T-helper 1 cell treated with Interleukin-12 subunit alpha and Interleukin-12 subunit beta and Interleukin-4 antibody, amounts not matched to agents 30 μg/mL and 1 μg/mL, for 36 hours (primary cell): ENCODE data around the gene FEM1C.
A peak's percentile ranks its signal among the peaks of the same experiment; 100 is the strongest.

Experiments used
- H3K27ac Mint-ChIP-seq: one replicate; pipeline ENCODE4 v1.8.0; 2021; ENCODE audit warnings: mild to moderate bottlenecking, mixed read lengths
- H3K27me3 Mint-ChIP-seq: one replicate; pipeline ENCODE4 v1.8.0; 2021; ENCODE audit warnings: low read depth, mixed read lengths
- H3K36me3 Mint-ChIP-seq: one replicate; pipeline ENCODE4 v1.8.0; 2021; ENCODE audit warnings: low read depth, mixed read lengths
- H3K4me1 Mint-ChIP-seq: one replicate; pipeline ENCODE4 v1.8.0; 2021; ENCODE audit warnings: low read depth, mixed read lengths
- H3K4me3 Mint-ChIP-seq: one replicate; pipeline ENCODE4 v1.8.0; 2021; ENCODE audit warnings: mild to moderate bottlenecking, moderate library complexity, mixed read lengths
- H3K9me3 Mint-ChIP-seq: one replicate; pipeline ENCODE4 v1.8.0; 2021; ENCODE audit warnings: mixed read lengths

The FEM1C gene

GRCh38 chr5:115544436-115545350 is at the start of gene FEM1C:
FEM1C (minus strand) TSS chr5:115544775; CDS start chr5:115543493, 1,282 bp downstream.
- peak within 1 kb of the TSS; percentile 100 for H3K27ac Mint-ChIP-seq
- H3K4me3 Mint-ChIP-seq, result peak within 1 kb of the TSS; percentile 99
- H3K4me1 Mint-ChIP-seq, result peaks cover 39% of the 10 kb centered on the region
- peaks cover 39% of the 10 kb centered on the region for H3K36me3 Mint-ChIP-seq
- H3K9me3 Mint-ChIP-seq, result peaks cover 7% of the 10 kb centered on the region
- H3K27me3 Mint-ChIP-seq, result peaks cover 3% of the 10 kb centered on the region

GRCh38 chr5:115589043-115589442 is 44.5 kb upstream of the FEM1C start:
- H3K9me3 Mint-ChIP-seq, result no peaks in the 10 kb centered on the region
- H3K27me3 Mint-ChIP-seq, result peaks cover 3% of the 10 kb centered on the region
- H3K4me3 Mint-ChIP-seq, result no peak overlapping the region
- peaks cover 2% of the 10 kb centered on the region for H3K36me3 Mint-ChIP-seq
- no peak overlapping the region for H3K27ac Mint-ChIP-seq
- H3K4me1 Mint-ChIP-seq, result peaks cover 2% of the 10 kb centered on the region

DNA sequence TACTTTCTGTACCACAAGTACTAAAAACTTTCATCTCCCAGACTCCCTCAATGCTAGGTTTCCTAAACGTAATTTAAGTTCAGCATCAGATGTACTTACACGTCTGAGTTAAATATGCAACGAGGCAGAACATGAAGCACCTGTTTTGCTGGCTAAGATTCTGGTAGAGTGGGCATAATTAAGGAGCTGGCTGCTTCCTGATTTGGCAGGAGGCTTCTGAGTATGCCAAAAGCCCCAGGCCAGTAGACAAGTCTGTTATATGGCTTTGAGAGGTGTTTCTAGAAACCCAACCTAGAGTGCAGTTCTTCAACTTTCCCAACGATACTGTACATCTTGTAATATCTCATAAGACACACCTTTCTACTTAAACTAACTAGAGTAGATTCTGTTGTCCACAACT is 44.1 kb upstream of the FEM1C start:
- H3K36me3 Mint-ChIP-seq, result peaks cover 2% of the 10 kb centered on the region
- H3K9me3 Mint-ChIP-seq, result no peaks in the 10 kb centered on the region
- H3K27ac Mint-ChIP-seq, result no peak overlapping the region
- peaks cover 3% of the 10 kb centered on the region for H3K27me3 Mint-ChIP-seq
- H3K4me1 Mint-ChIP-seq, result peaks cover 2% of the 10 kb centered on the region
- no peak overlapping the region for H3K4me3 Mint-ChIP-seq

- no peak overlapping the region for H3K27ac Mint-ChIP-seq
- H3K4me1 Mint-ChIP-seq, result peaks cover 2% of the 10 kb centered on the region
- H3K4me3 Mint-ChIP-seq, result no peak overlapping the region
- H3K9me3 Mint-ChIP-seq, result no peaks in the 10 kb centered on the region
- H3K27me3 Mint-ChIP-seq, result peaks cover 2% of the 10 kb centered on the region
- H3K36me3 Mint-ChIP-seq, result peaks cover 3% of the 10 kb centered on the region
Measured at GRCh38 chr5:115586525-115587146, 42.1 kb upstream of the FEM1C start.

DNA sequence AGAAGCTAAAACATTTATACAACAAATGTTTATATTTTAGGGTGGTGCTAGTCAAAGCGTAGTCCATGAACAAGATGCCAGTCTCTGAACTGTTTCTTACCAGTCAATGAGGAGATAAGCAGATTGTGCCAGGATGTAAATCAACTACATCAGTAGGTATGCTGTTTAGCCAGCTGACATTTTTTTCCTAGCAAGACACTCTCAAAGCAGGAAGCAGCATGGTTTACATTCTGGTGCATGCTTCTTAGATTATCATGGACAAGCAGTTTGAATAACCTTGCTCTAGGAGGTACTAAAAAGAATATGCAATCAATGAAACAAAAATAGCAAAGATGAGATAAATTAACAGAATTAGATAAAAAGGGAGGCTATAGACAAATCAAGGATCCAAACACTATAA is 40.7 kb upstream of the FEM1C start:
- H3K36me3 Mint-ChIP-seq, result peaks cover 5% of the 10 kb centered on the region
- H3K4me3 Mint-ChIP-seq, result no peak overlapping the region
- H3K27me3 Mint-ChIP-seq, result no peaks in the 10 kb centered on the region
- H3K4me1 Mint-ChIP-seq, result no peaks in the 10 kb centered on the region
- H3K9me3 Mint-ChIP-seq, result no peaks in the 10 kb centered on the region
- no peak overlapping the region for H3K27ac Mint-ChIP-seq

DNA sequence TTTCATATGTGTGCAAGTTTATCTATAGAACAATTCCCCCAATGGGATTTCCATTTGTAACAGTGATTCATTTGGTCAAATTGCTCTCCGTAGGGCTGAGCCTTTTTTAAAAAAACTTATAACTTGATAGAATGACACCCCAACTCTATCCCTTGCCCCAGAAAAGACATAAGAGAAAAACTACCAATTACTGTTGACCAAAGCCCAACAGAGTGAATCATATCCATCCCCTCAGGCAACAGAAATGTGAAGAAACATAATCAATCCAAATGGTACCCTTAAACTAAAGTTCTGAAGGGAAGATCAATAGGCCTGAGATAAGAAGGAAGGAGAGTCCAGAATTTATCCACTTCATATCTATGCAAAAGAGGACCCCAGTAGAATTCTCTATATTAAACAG is 39.9 kb upstream of the FEM1C start:
- Mint-ChIP-seq H3K4me3 (no peak overlapping the region), H3K4me1 (no peaks in the 10 kb centered on the region), H3K36me3 (peaks cover 5% of the 10 kb centered on the region), H3K27me3 (no peaks in the 10 kb centered on the region), H3K9me3 (no peaks in the 10 kb centered on the region), H3K27ac (no peak overlapping the region)

DNA sequence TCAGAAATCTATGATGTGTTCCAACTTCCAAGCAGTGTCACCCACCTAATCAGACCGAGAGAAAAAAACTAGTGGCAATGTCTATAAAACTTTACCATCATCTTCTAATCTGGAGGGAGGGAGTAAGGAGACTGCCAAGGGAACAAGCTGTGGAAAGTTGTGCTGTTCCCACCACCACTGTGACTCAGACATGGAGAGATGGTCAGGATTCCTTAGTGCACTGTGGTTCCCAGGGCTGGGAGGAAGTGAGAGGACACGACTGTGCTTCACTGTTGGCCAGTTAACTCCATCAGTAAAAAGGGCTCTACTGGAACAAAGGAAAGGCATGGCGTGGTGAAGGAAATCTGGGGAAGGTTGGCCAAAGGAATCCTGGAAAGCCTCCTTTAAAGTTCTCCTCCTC is 38.9 kb upstream of the FEM1C start:
- Mint-ChIP-seq H3K9me3 (no peaks in the 10 kb centered on the region), H3K27ac (no peak overlapping the region), H3K4me3 (no peak overlapping the region), H3K4me1 (no peaks in the 10 kb centered on the region), H3K27me3 (no peaks in the 10 kb centered on the region), H3K36me3 (peaks cover 5% of the 10 kb centered on the region)

- peaks cover 5% of the 10 kb centered on the region for H3K36me3 Mint-ChIP-seq
- no peaks in the 10 kb centered on the region for H3K9me3 Mint-ChIP-seq
- H3K27me3 Mint-ChIP-seq, result no peaks in the 10 kb centered on the region
- H3K4me1 Mint-ChIP-seq, result no peaks in the 10 kb centered on the region
- no peak overlapping the region for H3K4me3 Mint-ChIP-seq
- H3K27ac Mint-ChIP-seq, result no peak overlapping the region
Measured at GRCh38 chr5:115580941-115581340, 36.4 kb upstream of the FEM1C start.

- H3K4me3 Mint-ChIP-seq, result no peak overlapping the region
- no peaks in the 10 kb centered on the region for H3K9me3 Mint-ChIP-seq
- no peaks in the 10 kb centered on the region for H3K4me1 Mint-ChIP-seq
- no peak overlapping the region for H3K27ac Mint-ChIP-seq
- peaks cover 5% of the 10 kb centered on the region for H3K36me3 Mint-ChIP-seq
- H3K27me3 Mint-ChIP-seq, result no peaks in the 10 kb centered on the region
Measured at GRCh38 chr5:115579747-115580173, 35.2 kb upstream of the FEM1C start.

GRCh38 chr5:115579216-115579615 is 34.6 kb upstream of the FEM1C start:
- Mint-ChIP-seq H3K27me3 (no peaks in the 10 kb centered on the region), H3K36me3 (peaks cover 5% of the 10 kb centered on the region), H3K27ac (no peak overlapping the region), H3K9me3 (no peaks in the 10 kb centered on the region), H3K4me3 (no peak overlapping the region), H3K4me1 (no peaks in the 10 kb centered on the region)

DNA sequence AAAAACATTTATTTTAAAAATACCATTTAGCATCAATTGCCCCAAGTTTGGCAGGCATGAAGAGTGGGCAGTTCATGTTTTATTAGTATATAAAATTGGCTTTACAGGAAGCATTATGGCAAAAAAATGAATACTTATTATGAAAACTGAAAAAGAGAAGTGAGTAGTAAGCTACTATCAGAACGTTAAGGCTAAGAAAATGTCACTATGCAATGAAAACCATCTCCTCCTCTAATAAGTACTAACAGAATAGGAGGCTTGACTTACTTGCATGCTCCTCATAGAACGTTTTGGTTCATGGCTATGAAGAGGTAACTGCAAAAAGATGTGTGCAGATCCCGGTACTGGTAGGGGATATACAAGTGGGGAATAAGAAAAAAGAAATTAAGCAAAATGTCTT is 34.1 kb upstream of the FEM1C start:
- Mint-ChIP-seq H3K36me3 (peaks cover 5% of the 10 kb centered on the region), H3K27me3 (peaks cover 2% of the 10 kb centered on the region), H3K27ac (no peak overlapping the region), H3K4me3 (no peak overlapping the region), H3K4me1 (no peaks in the 10 kb centered on the region), H3K9me3 (no peaks in the 10 kb centered on the region)

DNA sequence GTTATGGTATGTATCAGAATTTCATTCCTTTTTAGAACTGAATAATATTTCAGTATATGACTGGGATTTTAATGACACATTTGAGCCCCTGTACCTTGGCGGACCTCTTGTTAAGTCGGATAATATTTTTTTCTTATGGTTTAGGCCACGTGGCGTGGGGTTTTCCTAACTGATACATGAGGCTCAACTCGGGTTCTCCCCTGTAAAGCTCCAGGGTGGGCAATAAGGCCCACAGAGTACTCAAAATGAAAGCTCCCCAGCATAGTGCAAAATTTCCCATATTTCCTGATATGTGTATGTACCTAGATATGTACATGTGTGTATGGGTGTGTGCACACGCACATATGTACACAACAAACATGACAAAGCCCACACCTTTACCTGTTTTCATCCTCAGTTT is 33.2 kb upstream of the FEM1C start:
- no peak overlapping the region for H3K4me3 Mint-ChIP-seq
- no peaks in the 10 kb centered on the region for H3K9me3 Mint-ChIP-seq
- no peaks in the 10 kb centered on the region for H3K4me1 Mint-ChIP-seq
- H3K27me3 Mint-ChIP-seq, result peaks cover 3% of the 10 kb centered on the region
- no peak overlapping the region for H3K27ac Mint-ChIP-seq
- peaks cover 3% of the 10 kb centered on the region for H3K36me3 Mint-ChIP-seq

DNA sequence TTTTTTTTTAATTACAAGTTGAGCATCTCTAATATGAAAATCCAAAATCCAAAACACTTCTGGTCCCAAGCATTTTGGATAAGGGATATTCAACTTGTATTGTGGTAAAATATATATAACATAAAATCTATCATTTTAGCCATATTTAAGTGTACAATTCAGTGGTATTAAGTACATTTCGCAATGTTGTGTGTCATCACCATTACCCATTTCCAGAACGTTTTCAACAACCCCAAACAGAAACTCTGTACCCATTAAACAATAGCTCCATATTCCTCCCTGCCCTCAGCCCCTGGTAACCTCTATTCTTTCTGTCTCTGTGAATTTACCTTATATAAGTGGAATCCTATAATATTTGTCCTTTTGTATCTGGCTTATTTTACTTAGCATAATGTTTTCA is 32.8 kb upstream of the FEM1C start:
- no peaks in the 10 kb centered on the region for H3K9me3 Mint-ChIP-seq
- peaks cover 3% of the 10 kb centered on the region for H3K36me3 Mint-ChIP-seq
- H3K4me3 Mint-ChIP-seq, result no peak overlapping the region
- no peak overlapping the region for H3K27ac Mint-ChIP-seq
- no peaks in the 10 kb centered on the region for H3K4me1 Mint-ChIP-seq
- H3K27me3 Mint-ChIP-seq, result peaks cover 8% of the 10 kb centered on the region

DNA sequence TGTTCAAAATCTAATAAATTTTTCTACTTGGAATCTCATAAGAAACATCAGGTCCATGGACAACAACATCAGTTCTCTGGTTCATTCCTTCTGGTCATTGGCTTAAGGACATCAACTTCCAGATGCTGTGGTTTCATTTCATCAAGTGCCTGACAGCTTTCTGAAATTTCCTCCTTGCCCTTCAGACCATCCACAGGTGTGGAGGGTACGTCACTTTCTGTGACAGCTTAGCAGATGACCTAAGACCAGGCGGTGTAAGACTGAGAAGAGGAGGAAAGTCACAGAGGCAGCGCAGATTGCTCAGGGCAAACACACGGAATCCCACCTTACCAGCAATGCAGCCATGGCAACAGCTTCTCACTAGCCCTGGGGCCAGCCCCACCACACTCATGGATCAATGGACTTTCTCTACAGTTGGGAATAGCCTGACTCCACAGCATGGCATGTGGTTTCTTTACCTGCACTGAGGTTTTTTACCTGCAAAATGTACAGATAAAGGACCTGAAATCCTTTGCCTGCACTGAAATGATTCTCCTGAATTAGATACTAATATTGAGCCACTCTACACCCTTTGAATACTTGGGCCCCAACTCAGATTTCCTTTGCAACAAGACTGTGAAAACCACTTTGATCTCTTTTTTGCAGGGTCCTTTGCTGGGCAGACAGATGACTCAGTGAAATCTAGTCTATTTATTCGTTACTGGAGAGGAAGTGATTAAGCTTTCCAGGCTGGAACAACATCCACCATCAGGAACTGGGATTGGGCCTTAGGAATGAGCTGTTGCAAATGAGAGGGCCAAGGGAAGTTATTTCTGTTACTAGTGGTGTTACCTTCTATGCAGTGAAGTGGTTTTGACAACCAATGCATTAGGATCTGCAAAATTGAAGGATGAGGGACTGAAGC is 30.8 kb upstream of the FEM1C start:
- peaks cover under 1% of the 10 kb centered on the region for H3K36me3 Mint-ChIP-seq
- H3K9me3 Mint-ChIP-seq, result no peaks in the 10 kb centered on the region
- no peak overlapping the region for H3K27ac Mint-ChIP-seq
- peaks cover 16% of the 10 kb centered on the region for H3K27me3 Mint-ChIP-seq
- H3K4me3 Mint-ChIP-seq, result no peak overlapping the region
- H3K4me1 Mint-ChIP-seq, result no peaks in the 10 kb centered on the region
